AG04449 (cell line): Measurements from ENCODE around the gene RAD23B.
A peak's percentile ranks its signal among the peaks of the same experiment; 100 is the strongest.

Source experiments
- CTCF ChIA-PET: fragments of 350-600 bp; formaldehyde crosslinking; extraction: SDS; loops from one replicate; lab custom pipeline; 2021; ENCODE audit warnings: antibody characterized with exemption; lab: Yijun Ruan, JAX
- POLR2A ChIA-PET: fragments of 400-600, 350-600 bp; formaldehyde crosslinking; extraction: SDS; loops from one replicate; lab custom pipeline; 2020; ENCODE audit warnings: antibody characterized with exemption, inconsistent platforms; lab: Yijun Ruan, JAX
- DNase-seq: peaks from one replicate; pipeline ENCODE4 v3.0.0-alpha.2; 2010; ENCODE audit warnings: low read depth, low spot score
- H3K4me3 ChIP-seq: 2 replicates; pipeline ENCODE4 v1.5.1; 2011; ENCODE audit warnings: low read depth, mild to moderate bottlenecking, control low read depth, low read length
- TF ChIP-seq, protein P1 (sequence below): IDR thresholded peaks from one replicate; pipeline ENCODE4 v1.5.1; 2011; ENCODE audit warnings: mild to moderate bottlenecking, moderate library complexity, low read length, control low read depth, inconsistent platforms; ENCODE audit not compliant: insufficient read depth; ENCODE audit errors: missing control alignments

Gene RAD23B

DNA sequence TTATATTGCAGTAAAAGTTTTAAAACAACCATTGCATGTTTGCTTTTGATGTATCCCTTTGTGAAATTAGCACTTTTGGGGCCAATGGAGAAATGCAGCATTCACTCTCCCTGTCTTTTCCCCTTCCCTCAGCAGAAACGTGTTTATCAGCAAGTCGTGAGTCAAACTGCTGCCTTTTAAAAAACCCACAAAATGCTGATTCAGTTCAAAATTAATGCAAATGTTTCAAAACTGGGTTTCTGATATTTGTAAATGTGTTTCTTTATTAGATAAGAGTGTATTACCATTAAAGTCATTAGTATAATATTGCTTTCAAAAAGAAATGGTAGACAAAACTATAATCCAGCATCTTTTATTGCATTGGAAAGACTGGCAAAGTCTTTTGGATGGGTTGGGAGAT, 47.3 kb downstream of the RAD23B start:
- CTCF ChIA-PET: interaction anchor here (4.5 kb wide), 1 partner anchor 10 kb away, joined by 47 read pairs; no protein-coding TSS in a partner anchor
- DNase-seq: no peak
- POLR2A ChIA-PET: no interaction called here
- TF ChIP-seq, protein P1, sequence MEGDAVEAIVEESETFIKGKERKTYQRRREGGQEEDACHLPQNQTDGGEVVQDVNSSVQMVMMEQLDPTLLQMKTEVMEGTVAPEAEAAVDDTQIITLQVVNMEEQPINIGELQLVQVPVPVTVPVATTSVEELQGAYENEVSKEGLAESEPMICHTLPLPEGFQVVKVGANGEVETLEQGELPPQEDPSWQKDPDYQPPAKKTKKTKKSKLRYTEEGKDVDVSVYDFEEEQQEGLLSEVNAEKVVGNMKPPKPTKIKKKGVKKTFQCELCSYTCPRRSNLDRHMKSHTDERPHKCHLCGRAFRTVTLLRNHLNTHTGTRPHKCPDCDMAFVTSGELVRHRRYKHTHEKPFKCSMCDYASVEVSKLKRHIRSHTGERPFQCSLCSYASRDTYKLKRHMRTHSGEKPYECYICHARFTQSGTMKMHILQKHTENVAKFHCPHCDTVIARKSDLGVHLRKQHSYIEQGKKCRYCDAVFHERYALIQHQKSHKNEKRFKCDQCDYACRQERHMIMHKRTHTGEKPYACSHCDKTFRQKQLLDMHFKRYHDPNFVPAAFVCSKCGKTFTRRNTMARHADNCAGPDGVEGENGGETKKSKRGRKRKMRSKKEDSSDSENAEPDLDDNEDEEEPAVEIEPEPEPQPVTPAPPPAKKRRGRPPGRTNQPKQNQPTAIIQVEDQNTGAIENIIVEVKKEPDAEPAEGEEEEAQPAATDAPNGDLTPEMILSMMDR: no peak
- no peak overlapping the region for H3K4me3 ChIP-seq

DNA sequence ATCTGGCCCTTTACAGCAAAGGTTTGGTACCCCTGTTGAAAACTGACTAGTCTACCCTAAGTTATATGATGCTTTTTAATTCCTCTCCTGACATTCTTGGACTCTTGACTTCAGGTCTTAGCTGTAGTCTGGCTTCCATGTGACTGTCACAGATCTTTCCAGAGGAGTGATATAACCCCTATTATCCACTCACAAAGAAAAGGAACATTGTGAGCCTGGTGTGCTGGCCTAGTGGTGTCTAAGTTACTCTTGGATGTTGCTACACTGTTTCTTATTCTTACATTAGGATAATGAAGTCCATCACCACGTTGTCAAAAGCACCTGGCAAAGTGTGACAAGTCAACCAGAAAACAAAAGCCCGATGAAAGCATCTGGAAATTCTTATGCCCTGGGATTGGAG, 49.8 kb downstream of the RAD23B start:
- TF ChIP-seq, protein P1: no peak
- no peak for DNase-seq
- CTCF ChIA-PET: interaction anchor here (1.3 to 2.8 kb wide), 3 partner anchors 9 to 174 kb away, joined by 4 to 16 read pairs (median 4); no protein-coding TSS in a partner anchor
- POLR2A ChIA-PET: no interaction called here
- no peak overlapping the region for H3K4me3 ChIP-seq

DNA sequence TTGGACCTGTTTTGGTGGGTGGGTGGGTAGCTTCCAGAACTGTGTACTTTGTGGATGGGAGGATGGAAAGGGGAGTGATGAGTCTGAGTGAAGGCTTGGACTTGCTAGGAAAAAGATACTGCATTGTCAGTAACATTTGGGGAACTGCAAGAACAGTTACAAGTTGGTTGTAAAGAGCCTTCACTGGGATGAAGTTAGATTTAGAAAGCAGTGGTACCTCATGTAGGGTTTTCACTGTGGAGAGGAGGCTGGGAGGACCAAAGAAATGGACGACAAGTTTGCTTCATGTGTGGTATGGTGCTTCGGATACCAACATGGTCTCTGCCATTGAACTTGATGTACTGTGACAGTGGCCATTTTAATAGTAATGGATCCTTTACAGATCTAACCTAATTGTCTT, 50.3 kb downstream of the RAD23B start:
- ChIA-PET POLR2A (no interaction called here), CTCF (interaction anchor here (1.3 to 2.8 kb wide), 3 partner anchors 8 to 174 kb away, joined by 4 to 16 read pairs (median 4); no protein-coding TSS in a partner anchor)
- TF ChIP-seq, protein P1: no peak
- no peak for DNase-seq
- no peak overlapping the region for H3K4me3 ChIP-seq

DNA sequence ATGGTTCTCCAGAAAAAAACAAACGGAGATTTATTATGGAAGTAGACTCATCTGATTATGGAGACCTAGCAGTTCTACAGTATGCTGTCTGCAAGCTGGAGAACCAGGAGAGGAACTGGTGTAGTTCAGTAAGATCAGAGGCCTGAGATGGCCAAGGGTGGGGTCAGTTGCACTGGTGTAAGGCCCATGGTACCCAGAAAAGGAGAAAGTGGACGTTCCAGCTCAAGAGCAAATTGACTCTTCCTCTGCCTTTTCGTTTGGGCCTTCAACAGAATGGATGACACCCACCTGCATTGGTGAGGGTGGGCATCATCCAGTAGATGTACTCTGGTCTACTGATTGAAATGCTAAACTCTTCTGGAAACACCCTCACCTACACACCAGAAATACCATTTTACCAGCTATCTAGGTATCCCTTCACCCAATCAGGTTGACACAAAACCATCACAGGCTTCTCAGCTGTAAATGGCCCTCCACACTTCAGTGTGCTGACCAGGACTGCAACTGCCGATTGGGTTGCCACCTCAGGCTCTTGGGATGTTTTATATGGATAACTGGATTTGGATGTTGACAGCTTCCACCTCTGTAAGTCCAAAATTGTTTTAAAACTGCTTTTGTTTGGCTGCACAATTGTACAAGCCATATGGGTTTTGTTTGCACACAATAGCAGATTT, 51.2 kb downstream of the RAD23B start:
- H3K4me3 ChIP-seq: no peak overlapping the region
- ChIA-PET CTCF (interaction anchor here (1.3 kb wide), 1 partner anchor 30 kb away, joined by 4 read pairs; no protein-coding TSS in a partner anchor), POLR2A (no interaction called here)
- no peak for DNase-seq
- TF ChIP-seq, protein P1: no peak

DNA sequence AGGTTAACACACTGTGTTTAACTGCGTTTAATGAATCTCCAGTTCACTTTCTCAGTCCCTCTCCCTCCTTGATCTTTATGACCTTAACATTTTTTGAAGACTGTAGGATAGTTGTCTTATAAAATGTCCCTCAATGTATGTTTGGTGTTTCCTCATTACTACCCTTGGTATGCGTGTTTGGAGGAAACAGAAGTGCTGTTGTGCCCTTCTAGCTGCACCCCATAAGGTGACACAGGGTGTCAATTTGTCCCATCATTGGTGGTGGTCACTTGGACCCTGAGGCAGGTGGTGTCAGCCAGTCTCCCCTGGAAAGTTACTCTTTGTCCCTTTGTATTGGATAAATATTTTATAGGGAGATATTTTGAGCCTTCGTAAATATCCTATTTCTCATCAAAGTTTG, 52.3 kb downstream of the RAD23B start:
- CTCF ChIA-PET: no interaction called here
- TF ChIP-seq, protein P1: no peak

DNA sequence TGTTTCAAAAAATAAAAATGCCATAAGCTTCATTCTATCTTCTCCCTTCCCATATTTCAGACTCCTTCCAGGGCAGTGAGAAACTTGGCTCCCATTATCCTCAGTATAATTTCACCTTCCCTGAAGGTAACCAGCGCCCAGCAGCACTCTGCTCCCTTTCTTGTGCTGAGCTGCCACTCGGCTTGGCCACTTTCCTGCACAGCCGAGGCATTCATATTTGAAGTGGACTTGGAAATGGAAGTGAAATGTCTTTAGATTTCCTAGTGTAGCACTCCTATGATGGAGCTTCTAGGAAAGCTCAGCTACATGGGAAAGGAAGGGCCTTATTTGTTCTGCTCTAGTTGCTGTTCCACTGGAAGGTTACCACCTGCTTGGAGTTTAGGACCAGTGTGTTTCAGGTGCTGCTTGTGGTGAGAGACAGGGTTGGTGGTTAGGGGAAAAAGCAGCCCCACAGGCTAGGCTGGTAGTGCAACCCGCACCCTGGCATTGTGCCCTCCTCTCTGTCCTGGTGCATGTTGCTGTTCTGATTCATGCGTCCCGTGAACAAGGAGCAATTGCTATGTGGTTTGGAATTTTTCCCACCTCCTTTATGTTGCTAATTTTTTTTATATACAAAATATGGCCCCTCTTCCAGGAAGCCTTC, 53.8 kb downstream of the RAD23B start:
- H3K4me3 ChIP-seq: no peak overlapping the region
- TF ChIP-seq, protein P1: no peak
- peak; percentile 12 for DNase-seq
- ChIA-PET CTCF (interaction anchor here (0.7 to 6.9 kb wide), 6 partner anchors 8 to 201 kb away, joined by 3 to 47 read pairs (median 4); no protein-coding TSS in a partner anchor), POLR2A (interaction anchor here (1.2 kb wide), 1 partner anchor 33 kb away, joined by 4 read pairs; no protein-coding TSS in a partner anchor)

More for the DNA sequence above, 52.3 kb downstream of the RAD23B start:
- DNase-seq: no peak
- H3K4me3 ChIP-seq: no peak overlapping the region
- POLR2A ChIA-PET: no interaction called here
